ENCODE measurements around the gene MPPED1.

MPPED1 gene

DNA sequence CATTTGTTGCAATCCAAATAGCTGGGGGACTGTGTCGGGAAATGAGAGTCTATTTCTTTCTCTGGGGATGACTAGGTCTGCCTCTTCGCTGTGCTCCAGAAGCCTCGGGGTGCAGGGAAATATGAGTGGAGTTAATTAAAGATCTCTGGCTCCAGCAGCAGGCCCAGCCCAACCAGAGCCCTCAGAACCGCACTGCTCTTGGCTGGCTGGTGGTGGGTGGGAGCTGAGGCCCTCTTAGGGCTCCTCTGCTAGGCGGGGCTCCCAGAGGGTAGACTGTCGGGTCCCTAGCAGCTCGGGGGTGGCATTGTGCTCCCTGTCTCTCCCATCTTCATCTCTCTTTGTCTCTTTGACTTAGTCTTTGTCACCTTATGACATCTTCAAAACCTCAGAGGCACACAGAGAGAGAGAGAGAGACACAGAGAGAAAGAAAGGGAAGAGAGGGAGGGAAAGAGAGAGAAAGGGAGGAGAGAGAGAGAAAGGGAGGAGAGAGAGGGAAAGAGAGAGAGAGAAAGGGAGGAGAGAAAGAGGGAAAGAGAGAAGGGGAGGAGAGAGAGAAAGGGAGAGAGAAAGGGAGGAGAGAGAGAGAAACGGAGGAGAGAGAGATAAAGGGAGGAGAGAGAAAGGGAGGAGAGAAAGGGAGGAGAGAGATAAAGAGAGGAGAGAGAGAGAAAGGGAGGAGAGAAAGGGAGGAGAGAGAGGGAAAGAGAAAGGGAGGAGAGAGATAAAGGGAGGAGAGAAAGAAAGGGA lies 20.2 kb downstream of the MPPED1 start:
- DNase-seq (no peak), ATAC-seq (no peak)

DNA sequence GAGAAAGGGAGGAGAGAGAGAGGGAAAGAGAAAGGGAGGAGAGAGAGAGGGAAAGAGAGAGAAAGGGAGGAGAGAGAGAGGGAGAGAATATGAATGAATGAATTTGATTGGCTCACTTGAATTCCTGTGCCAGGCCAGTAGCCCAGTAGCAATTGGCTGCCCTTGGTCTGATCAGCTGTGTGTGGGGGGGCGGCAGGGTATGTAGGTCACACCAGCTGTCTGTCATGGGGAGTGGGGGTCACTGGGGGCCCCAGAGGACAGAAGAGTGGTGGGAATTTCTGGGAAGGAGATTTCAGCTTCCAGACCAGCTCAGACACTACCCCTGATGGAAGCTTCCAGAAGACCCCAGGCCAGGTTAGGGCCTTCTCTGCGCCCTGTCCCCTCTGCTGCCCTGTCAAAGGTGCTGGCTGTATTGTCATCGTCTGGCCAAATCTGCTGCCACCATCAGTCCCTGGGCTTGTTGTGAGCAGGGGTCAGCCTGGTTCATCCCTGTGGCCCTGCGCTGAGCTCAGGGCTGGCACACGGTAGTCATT lies 21.1 kb downstream of the MPPED1 start:
- no peak for ATAC-seq

DNA sequence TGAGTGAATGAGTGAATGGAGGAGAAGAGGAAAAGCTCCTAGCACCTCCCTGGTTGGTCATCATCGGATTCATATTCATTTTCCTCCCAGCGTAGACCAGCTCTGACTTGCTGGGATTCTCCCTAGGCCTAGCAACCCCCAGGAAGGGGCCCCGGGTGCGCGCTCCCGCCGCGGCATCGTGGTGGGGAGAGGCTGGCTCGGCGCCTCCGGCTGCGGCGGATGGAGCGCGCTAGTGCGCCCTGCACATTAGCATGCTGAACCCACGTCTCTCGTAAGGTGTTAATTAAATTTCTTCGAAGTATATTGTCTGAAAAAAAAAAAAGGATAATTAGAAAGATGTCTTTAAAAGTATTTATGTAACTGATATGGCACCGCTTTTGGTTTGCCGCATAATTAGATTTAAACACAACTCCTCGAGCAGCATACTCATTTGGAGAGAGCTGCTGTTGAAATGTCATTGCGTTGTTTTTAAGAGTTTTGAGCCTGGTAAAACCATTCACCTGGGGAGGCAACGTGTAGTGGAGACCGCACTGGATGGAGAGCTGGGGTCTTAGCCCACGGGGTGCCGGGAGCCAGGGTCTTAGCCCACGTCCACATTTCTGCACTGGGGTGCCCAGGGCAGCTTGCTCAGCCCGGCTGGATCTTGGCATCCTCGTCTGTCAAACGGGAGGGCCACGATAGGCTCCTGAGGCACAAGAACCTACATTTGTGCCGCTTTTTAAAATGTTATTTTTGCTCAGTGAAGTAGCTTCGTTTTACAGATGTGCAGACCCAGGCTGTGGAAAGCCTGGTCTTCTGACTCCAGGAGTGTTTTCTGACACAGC lies 21.8 kb downstream of the MPPED1 start:
- no peak for DNase-seq
- ATAC-seq = no peak

More for the DNA sequence above, 21.1 kb downstream of the MPPED1 start:
- no peak for DNase-seq

DNA sequence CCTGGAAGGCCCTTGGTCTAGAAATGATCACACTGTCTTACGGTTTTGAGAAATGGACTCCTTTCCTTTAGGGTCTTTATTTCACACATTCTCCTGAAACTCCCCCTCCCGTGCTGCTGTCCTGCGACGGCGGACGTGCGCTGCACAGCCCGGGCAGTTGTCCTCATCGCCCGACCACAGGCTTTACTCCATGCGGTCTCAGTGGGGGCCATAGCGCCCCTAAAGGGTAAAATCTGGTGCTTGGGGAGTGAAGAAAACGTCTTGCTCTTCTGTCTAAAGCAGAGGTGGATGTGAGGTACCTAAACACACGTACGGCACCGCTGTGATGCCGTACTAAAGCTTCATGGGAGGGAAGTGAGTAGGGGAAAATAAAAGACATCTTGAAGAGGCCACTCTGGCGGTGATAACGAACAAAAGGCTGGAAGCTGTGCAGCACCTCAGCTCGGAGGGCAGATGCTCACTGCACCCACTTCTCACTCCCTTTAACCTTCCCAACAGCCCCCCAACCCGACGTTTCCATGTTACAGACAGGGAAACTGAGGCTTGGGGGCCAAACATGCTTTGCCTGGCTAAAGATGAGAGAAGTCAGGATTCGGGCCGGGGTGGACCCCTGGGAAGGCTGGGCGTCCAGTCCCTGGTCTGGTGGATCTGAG lies 22.6 kb downstream of the MPPED1 start:
- ATAC-seq = no peak
- no peak for DNase-seq

DNA sequence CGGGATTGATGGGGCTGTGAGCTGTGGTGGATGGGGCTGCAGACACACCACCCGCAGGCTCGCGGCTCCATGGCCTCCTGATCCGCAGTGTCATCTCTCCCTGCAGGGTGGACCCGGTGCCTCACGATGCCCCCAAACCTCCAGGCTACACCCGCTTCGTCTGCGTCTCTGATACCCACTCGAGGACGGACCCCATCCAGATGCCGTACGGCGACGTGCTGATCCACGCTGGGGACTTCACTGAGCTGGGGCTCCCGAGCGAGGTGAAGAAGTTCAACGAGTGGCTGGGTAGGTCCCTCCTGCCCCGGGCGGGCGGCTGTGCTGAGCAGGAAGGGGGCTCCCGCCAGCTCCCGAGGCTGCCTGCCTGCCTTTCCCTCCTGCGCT lies 23.1 kb downstream of the MPPED1 start:
- no peak for DNase-seq
- ATAC-seq = no peak

DNA sequence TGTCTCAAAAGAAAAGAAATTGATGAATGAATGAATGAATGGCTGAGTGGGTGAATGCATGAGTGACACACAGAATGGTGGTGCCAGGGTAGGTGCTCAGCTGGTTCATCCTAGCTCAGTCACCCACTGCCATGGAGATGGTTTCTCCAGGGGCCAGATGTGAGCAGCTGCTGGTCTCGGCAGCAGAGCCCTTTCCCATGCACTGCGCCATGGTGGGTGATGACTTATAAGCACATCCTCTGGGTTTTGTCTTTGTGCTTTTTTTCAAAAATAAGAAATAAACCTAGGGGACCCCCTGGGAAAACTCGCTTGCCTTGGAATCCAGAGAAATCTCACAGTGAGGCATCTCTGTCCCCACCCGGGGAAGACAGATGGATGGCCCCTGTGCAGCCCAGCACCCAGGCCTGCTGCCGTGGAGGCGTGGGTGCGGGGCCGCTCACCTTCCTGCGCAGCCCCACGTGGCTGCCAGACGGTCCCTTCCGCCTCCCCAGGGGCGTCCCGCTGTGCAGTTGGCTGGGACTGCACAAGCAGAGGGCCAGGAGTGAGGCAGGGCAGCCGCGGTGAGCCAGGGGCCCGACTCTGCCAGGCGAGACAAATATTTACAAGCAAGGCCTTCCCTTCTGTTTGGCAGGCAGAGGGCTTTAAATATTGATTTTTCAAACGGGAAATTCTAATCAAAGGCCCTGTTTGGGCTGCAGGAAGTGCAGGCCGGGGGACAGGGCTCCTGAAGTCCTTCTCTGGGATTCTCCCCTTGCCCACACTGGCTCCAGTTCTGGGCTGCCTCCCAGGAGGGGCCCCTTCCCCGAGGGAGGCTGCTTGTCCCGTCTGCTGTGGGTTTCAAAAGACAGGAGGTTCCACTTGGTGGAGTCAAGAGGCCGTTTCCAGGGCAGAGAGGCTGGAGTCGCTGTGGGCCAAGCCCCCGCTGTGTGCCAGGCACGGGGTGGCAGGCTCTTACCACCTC lies 24.3 kb downstream of the MPPED1 start:
- ATAC-seq (no peak), DNase-seq (no peak)

DNA sequence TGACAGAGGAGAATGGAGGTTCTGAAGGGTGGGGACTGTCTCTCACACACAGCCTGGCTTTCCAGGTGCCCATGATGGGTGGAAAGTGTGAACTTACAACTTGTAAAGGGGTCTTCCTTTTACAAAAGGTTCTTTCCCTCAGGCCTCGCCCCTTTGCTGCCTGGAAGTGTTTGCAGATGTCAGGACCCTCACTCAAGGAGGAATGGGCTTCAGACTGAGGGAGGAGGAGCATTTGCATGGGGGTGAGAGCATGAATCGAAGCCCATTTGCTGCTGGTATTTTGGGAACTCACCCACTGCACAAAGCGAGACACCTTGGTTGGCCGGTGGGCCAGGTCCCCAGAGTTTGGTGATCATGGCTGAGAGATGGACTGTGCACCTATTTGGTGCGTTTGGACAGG lies 25.1 kb downstream of the MPPED1 start:
- DNase-seq = no peak
- no peak for ATAC-seq

DNA sequence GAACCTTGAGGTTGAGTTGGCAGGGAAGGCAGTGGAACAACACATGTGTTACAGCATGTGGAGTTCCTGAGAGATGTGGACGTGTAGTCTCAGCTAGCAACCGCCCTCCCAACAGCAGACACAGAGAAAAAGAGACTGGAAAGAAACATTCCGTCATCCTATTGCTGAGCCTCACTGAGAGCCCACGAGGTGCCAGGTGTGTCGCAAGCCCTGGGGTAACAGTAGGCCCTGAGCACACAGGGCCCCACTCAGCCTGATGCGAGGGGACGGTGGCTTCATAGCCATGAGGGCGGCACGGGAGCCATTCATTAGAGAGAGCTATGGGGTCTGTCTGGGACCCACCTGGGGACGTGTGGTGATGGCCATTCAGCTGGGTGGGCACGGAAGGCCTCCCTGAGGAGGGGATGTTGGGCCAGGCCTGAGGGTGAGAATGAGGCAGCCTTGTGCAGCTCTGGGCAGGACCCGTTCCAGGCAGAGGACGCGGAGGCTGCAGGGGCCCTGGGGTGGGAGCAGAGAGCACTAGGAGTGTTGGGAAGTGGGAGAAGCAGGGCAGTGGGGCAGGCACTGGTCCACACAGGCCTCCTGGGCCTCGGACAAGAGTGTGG lies 26.2 kb downstream of the MPPED1 start:
- ATAC-seq = no peak
- no peak for DNase-seq

DNA sequence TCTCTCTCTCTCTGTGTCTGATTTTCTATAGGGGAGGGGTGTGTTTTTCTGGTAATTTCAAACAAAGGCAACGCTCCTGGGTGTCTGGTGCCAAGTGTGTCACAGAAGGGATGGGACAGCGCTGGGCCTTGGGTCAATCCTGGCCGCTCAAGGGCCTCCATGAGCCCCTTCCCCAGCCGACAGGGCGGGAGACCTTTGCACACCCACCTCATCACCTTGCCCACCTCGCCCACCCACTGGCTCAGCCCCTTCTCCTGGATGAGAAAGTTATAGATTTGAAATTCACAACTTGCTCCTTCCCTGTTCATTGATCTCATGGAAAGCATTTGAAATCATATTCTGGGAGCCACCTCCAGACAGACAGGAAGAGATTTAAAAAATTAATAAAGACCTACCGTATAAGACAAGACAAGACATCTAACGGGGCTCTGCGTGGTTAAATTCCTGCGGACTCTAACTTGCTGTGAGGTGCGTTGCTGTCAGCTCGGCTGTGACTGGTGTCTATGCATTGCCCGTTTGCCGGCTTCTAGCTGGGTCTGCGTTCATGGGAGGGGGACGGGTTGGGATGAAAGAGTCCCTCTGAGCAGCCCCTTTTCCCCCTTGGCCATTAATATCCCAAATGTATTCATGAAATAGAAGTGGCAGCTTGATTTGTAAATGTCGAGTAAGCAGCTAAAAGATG lies 27.0 kb downstream of the MPPED1 start:
- ATAC-seq (no peak), DNase-seq (no peak)

DNA sequence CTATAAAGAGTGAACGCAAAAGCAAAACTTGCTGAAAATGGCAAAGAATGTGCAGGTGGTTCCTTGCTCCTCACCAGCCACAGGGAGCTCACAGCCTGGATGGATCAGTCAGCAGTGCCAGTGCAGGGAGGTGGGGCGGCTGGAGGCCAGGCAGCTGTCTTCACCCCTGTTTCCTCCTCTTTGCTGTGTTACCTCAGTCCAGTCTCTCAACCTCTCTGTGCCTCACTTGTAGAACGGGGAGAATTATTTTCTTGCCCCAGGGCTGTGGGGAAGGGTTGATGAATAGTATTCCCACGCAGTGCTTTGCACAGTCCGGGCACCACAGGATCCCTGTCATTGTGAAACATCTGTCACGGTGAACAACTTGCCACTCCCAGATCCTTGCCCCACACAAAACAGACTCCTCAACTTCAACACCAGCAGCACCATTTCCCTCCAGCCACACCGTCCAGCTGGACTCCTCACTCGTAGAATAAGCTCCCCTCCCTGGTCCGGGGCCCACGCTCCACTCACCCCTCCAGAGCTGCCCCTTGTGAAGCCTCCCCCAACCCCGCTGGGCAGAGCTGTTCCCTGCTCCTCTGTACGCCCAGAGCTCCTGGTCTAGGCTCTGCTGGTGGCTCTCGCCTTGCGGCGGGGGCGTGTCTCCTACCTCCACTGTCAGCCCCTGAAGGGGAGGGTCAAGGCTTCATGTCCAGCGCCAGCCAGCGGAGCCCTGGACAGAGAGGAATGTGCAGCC lies 27.7 kb downstream of the MPPED1 start:
- ATAC-seq (no peak), DNase-seq (no peak)

DNA sequence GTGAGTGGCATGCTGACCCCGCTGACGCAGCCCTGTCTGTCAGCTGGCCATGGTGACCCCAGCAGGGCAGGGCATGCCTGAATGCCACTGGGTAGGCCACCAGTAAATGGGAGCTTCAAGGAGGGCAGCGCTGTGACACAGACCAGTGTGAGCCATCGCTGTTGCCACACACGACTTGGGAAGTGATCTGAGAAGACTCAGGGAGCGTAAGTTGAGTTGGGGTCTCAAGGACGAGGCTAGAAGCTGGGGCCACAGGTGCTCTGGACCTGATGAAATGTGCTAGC lies 28.2 kb downstream of the MPPED1 start:
- ATAC-seq (no peak), DNase-seq (no peak)

DNA sequence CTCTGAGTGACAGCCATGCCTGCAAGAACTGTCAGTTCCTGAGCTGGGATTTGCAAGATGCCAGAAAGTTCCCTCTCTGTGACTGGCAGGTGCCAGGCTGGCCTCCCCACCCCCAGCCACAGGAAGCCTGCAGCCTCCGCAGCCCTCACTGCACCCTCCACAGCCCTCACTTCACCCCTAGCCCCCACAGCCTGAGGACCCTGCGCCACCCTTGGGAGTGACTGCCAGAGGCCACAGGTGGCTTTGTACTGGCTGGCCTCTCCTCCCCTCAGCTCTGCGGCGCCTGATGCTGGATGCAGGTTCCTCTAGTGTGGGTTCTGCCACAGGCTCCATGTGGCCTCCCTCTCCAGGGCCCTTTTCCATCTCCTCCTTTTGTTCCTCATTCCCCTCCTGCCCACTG lies 28.7 kb downstream of the MPPED1 start:
- DNase-seq (no peak), ATAC-seq (no peak)

DNA sequence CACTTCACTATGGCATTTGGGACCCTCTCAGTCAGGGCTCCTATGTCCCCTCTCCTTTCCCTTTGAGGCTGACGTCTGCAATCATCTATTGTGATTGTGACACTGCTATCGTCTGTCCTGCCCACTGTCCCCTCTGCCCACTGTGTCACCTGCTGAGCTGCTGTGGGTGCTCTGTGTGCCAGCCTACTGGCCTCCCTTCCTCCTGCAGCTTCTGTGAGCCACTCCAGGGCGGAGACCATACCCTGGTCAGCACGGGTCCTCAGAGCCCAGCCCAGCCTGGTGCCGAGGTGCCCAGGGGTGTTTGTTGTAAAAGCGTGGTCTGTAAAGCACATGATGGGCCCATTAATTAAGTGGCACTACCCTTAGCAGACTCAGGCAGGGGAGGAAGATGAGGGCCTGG lies 29.4 kb downstream of the MPPED1 start:
- no peak for DNase-seq

DNA sequence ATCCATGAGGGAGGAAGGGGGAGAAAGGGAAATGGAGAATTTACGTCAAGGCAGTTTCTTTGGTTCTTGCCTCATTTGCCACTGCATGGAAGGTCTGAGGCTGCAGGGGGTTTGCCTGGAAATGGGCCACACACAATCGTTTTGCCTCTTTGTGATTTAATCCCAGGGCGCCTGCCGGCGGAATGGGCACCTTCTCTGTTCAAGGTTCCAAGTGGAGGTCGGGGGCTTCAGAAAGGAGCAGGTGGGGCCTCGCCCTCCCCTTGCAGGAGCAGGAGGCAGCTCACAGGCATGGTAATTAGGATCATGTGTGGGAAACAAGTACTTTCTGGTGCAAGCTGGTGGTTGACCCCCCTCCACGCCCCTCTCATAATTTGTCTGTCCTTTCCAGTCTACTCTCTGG lies 29.9 kb downstream of the MPPED1 start:
- ATAC-seq (no peak), DNase-seq (no peak)

More for the DNA sequence above, 29.4 kb downstream of the MPPED1 start:
- no peak for ATAC-seq

DNA sequence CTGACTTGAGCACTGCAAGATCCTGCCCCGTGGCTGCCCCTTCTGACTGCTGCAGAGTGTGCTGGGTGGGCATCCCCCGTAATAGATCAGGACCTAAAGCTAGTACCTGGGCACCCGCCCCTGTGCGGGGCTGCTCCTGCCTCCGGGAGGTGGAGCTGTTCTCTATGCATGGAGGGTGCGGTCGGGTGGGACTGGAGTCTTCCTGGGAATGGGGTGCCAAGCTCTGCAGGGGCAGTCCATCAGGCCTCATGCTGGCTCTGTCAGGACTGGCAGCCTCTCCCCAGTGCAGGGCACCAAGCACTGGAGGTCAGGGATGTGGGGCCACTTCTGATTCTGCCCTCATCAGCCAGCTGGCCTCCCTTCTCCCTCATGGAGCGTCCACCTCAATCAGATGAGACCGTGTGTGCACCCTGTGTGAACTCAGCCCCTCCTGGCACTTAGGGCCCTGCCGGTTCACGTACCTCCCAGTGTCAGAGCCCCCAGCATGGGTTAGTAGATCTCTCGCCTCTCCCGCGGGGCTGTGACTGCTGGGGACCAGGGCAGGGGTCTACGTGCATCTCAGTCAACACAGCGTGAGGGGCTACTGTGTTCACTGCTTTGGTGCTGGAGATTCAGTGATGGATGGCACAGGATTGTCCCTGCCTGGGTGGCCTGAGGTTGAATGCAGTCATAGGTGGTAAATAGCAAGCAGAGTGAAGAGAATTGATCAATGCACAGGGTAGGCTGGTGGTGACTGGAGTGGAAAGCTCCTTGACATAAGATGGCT lies 30.8 kb downstream of the MPPED1 start:
- DNase-seq (no peak), ATAC-seq (no peak)

DNA sequence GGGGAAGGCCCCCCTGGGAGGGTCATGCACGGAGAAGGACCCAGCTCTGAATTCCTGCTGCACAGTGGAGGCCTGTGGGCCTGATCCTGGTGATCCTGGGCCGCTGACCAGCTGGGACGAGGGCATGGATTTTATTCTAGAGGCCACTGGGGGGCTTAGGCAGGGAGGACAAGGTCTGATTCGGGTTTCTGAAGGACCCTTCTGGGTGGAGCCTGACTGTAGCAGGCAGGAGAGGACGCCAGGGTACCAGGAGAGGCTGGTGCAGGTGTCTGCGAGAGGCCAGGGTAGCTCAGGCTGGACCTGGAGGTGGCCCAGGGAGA lies 31.3 kb downstream of the MPPED1 start:
- ATAC-seq = no peak

DNA sequence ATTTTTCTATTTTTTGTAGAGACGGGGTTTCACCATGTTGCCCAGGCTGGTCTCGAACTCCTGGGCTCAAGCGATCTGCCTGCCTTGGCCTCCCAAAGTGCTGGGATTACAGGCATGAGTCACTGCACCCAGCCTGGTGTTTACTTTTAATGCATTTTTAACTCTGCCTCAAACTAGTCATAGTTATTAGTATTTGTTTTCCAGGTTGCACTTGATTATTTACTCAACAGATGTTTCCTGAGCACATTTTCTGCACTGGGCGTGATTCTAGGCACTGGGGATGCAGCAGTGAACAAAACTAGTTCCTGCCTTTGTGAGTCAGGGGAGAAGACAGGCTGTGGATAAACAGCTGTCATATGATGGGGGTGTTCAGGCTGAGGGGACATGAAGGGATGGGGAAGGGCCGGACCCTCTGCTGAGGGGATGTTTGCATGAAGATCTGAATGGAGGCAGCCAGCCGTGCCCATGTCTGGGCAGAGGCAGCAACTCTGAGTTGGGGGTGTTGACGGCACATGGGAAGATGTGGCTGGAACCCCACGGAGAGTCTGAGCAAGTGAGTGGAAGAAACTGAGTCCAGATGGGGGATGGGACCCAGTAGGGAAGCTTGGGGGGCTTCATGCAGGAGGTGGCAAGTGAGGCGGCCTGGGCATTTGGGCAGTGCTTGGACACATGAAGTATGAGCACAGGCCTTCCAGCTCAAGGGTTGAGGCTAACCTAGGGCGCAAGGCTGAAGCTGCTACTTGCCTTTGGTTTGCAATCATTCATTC lies 34.4 kb downstream of the MPPED1 start:
- DNase-seq (no peak), ATAC-seq (no peak)

More for the DNA sequence above, 31.3 kb downstream of the MPPED1 start:
- no peak for DNase-seq

DNA sequence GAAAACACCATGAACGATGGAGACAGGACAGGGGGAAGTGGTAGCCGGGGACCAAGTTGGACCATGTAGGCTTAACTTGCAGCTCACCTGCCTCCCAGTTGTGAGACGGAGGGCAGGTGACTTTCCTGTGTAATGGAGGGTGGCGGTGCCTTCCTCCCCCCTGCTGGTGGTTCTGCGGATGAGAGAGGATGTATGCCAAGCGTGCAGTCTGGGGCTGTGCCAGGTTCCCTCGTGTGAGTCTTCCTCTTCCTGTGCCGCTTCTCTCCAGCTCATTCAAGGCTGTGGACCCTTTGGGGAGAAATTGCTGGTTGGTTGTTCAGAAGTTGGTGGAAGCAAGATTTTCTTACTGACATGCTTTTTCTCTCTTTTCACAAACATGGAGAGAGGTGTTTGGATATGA lies 35.1 kb downstream of the MPPED1 start:
- no peak for ATAC-seq
- no peak for DNase-seq

DNA sequence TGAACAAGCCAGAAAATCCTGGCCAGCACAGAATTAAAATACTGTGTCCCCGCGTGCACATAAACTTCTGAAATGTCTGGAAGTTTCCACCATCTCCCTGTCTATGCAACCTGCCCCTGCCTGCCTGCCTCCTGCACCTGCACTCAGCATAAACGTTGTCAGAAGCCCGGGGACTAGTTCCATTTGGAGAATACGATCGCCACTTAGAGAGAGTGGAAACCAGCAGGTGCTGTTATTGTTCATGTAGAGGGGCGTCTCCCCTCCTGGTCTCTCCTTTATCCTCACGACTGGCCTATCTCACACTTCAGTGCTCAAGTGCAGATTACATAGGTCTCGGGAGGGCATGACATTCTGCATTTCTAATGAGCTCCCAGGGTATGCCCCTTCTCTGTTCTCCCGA lies 35.6 kb downstream of the MPPED1 start:
- no peak for ATAC-seq
- DNase-seq = no peak

All from stimulated activated naive CD8-positive, alpha-beta T cell treated with anti-CD3 and anti-CD28 coated beads, Interleukin-15, Interleukin-2, amounts not matched to agents 100 U/mL and 50 U/mL, for 24 hours (primary cell).